NT2/D1 (cell line): Measurements from ENCODE around the gene ERH.

Experiments used
- YY1 ChIP-seq: IDR thresholded peaks from 2 replicates; pipeline ENCODE4 v1.6.1; 2011; ENCODE audit not compliant: insufficient read length, insufficient read depth
- ZNF274 ChIP-seq: IDR thresholded peaks from 2 replicates; pipeline ENCODE4 v1.6.1; 2011; ENCODE audit warnings: mild to moderate bottlenecking, low read depth, low read length

DNA sequence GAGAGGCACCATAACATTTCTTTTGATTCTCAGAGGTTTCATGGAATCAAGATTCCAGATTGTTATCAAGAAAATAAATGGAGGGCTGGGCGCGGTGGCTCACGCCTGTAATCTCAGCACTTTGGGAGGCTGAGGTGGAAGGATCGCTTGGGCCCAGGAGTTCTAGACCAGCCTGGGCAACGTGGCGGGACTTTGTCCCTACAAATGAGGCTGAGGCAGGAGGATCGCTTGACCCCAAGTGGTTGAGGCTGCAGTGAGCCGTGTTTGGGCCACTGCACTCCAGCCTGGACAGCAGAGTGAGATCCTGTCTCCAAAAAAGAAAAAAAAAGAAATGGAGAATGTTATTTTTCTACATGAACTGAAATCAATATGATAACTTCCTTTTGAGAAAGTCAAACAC is 1.7 kb upstream of the ERH start:
- TF ChIP-seq YY1: no peak
- TF ChIP-seq ZNF274: no peak
